ENCODE measurements around the gene AK4. TPM values are rescaled to one million over a fixed set of nuclear protein-coding genes. Genes with fewer than 3 reads are reported as not detected.
A peak's percentile ranks its signal among the peaks of the same experiment; 100 is the strongest.
"Not testable (repeated sequence)": the region's sequence is repeated elsewhere in the genome, so short reads cannot be mapped to it uniquely, and the experiment has no call there.

The AK4 gene
- total RNA-seq, 1 donor from 2014 or later, result 160 TPM

DNA sequence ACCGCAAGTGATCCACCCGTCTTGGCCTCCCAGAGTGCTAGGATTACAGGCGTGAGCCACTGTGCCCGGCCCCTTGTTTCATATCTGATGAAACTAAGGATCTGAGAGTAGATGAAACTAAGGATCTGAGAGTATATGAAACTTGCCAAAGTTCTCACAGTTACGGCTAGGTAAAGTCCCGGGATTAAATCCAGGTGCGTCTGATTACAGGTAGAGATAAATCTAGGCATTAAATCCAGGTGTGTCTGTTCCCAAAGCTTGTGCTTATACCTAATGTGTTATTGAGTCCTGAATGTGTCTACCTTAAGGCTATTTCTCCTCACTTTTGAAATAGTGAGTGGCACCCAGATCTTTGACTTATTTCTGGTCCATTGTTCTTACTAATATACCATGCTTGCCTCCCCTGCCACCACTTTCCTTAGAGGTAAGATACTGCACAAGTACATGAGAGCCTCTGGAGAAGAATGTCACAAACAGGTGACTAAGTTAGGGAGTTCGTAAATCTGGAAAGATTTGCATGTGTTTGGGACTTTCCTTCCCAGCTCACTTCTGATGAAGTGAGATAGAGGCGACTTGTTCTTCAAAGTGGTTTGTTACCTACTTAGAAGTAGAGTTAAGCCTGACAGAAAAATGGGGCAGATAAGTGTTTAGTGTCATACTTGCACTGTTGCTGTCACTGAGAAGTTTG lies 66.5 kb downstream of the AK4 start:
- no peak for DNase-seq (ENCODE audit: low spot score)

DNA sequence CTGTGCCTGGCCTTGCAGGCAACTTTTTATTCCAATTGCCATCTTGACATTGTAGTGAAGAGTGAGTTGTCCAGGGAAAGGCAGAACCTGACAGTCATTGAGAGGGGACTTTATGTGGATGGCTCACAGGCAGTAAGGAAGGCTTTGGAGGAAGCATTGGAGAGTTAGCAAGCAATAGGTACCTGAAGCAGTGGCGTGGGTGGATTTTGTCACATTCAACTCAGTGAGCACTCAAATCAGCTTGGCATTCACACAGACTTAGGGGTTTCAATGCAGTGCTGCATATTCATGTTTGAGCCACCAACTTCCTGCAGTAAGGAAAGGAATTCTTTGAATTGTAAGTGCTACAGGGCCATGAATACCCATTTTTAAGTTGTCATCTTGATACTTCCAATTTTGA lies 69.0 kb downstream of the AK4 start:
- no peak for DNase-seq (ENCODE audit: low spot score)

DNA sequence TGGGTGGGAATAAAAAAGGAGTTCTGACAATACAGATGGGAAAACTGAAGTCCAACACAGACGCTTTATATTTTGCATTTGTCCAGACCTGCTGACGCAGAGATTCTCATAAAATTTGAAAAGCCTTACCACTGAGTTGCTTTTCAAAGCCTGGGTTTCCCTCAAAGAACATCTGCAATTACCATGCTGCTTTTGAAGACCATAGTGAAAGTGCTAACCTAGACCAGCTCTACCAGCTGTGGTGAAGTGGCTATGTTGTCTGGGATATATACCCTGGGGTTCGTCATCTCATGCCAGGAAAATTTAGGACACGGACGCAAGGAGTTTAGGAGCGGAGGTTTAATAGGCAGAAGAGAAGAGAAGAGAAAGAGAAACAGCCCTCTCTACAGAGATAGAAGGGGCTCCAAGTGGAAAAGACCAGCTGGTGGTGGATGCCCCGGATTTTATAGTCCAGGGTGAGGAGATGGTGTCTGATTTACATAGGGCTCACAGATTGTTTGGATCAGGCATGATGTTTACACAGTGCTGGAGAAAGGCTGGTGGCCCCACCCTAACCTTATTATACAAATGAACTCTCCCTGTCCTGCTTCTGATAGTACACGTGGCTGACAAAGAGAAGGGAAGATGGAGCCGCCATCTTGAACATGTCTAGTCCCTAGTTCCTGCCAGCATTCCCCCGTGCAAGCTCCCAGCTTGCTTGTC lies 73.8 kb downstream of the AK4 start:
- no peak for DNase-seq (ENCODE audit: low spot score)

DNA sequence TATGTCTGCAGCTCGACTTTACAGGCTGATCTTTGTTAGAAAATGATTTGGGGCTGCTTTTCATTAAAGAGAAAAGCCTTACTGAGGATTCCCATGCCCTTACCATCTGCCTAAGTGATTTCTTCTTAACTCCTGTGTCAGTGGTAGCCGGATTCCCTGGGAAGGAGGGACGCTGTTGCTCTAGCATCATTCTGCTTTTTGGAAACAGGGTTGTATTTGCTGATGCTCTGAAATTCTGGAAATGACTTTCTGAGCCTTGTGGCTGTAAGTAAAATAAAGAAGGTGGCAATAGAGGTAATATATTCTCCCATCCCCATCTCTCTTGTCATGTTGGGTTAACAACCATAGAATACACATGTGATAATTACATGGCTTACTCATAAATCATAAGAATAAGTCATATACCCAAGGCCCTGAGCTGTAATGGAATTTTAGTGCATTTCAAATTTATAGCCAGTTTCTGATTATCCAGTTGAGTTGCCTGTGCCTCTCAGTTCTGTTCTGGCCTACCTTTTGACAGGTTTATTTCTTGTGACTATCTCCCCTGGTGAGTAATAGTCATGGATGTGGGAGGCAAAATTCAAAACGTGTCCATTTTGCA lies 74.4 kb downstream of the AK4 start:
- no peak for DNase-seq (ENCODE audit: low spot score)

DNA sequence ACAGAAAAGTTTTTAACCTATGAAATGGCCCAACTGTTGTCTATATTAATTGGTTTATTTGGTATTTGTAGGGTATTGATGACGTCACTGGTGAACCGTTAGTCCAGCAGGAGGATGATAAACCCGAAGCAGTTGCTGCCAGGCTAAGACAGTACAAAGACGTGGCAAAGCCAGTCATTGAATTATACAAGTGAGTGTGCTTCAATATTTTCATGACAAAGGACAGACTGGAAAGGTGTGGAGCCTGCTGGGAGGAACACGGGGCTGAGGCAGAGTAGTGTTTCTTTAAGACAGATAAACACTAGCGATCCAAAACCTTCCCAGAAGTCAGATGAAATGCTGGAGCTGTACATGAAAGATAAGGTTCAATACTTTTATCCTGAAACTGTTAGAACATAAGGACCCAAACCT lies 76.7 kb downstream of the AK4 start:
- DNase-seq (ENCODE audit: low spot score), result no peak

DNA sequence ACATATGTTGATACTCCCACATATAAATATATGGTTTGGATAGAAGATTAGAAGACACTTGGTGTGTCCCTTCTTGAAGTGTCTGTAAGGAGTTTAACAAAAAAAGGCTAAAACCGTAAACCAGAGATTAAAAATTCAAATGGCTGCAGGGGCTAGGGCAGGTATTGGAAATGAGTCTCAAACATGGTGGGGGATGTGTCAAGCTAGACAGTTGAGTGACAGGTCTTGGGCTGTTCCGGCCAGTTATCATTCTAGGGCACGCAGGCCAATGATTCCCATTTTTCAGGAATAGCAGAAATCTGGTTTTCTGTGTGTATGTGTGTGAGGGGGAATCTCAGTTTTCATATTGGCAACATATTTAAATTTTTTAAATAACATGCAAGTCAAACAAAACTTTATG lies 77.2 kb downstream of the AK4 start:
- no peak for DNase-seq (ENCODE audit: low spot score)

DNA sequence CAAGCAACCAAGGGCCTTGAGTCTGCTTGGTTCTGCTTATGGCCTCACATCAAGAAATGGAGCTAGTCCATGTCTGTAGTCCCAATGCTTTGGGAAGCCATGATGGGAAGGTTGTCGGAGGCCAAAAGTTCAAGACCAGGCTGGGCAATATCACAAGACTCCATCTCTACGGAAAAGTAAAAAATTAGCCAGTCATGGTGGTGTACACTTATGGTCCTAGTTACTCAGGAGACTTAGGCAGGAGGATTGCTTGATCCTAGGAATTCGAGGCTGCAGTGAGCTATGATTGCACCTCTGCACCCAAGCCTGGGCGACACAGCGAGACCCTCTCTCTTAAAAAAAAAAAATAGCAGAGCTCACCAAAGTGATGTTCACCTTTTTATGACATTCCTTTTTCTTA lies 81.2 kb downstream of the AK4 start:
- DNase-seq (ENCODE audit: low spot score), result no peak

DNA sequence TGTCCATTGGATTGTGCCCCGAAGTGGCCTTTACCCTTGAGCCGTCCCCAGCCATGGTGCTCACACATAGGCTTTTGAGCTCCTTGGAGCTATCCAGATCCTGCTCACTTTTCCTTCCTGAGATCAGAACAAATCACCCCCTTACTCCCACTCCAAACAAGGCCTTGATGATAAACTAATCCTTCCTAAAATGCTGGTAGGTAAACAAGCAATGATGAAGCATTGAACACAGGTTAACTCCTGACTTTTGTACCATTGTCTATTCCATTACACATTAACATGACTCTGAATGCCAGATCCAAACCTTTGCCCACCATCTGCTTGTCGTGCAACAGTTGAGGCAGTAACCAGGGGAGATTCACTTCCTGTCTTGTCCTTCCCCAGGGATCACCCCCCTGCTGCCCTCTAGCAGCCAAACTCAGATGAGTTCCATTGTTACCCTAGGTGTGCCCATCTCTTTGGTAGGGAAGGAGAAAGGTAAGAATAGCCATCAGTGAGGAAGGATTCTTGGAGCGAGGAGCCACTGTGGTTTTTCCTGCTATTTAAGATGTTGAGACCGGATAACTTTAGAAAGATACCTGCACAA lies 81.8 kb downstream of the AK4 start:
- no peak for DNase-seq (ENCODE audit: low spot score)

DNA sequence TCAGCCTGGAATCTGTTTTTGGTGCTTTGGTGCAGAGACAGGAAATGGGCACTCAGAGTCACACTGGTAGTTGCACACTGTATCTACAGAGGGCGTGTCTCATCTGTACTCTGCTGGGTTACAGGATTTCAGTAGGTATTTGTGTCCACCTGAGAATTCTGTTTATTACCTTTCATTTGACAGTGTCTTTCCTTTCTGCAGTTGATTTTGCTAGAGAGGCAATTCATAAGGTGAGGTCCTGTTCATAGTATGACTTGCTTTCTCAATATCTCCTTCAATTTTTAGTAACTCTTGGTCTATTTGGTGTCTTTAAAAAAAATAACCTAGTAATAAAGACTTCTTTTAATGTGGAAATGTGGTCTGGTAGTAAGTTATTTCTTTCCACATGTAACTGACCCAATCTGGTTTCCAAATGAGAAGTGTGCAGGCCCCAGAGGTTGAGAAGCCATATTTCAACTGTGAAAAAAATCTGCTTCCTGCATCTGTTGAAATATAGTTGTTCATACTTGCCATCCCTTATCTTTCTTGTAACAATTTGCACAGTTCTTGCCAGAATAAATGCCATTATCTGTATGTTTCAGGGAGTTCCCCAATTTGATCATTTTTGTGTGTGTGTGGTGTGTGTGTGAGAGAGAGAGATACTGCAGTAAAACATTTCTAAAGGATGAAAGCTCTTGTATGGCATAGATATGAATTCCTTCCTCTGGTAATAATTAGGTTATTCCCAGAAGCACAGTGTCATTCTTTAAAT lies 82.9 kb downstream of the AK4 start:
- no peak for DNase-seq (ENCODE audit: low spot score)

DNA sequence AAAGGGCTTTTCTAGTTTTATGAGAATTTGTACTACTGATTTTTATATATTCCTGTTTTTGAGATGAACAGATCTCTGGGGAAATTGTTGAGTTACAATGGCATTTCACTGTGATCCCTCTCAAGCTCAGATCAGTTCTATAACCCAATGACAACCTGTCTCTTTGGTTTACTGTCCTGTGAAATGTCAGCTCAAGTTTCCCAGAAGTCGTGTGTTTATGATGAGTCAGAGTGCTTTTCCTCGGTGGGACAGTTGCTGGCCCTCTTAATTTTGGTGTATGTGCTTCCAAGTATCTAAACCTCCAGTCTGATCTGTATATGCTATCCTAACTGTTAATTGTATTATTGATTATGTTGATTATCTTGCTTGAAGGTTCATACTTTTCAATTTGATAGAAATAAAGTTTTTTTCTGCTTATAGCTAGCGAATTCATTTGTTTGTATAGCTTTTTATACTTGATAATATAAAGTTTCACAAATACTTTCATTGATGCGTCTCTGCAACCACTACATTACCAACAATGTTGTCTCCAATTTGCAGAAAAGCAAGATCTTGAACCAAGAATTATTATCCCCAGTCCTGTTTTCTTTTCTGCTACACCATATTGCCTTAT lies 83.8 kb downstream of the AK4 start:
- no peak for DNase-seq (ENCODE audit: low spot score)

DNA sequence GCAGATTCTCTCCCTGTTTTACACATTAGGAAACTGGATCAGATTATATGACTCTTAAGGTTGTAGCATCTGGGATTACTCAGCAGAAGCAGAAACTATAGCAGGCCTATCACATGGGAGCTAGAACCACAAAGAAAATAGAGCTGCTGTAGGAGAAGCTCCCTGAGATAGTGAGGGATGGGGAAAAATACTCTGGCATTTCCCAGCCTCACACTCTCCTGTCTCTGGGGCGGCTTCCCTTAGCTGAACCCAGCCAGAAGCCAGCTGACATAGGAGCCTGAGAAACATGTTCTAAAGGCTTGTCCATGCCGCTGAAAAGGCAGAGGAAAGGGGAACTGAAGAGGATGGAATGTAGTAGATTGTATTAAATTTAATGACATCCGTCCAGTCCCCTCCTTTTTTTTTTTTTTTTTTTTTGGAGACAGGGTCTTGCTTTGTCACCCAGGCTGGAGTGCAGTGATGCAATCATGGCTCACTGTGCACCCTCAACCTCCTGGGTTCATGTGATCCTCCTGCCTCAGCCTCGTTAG lies 84.5 kb downstream of the AK4 start:
- DNase-seq (ENCODE audit: low spot score), result no peak

DNA sequence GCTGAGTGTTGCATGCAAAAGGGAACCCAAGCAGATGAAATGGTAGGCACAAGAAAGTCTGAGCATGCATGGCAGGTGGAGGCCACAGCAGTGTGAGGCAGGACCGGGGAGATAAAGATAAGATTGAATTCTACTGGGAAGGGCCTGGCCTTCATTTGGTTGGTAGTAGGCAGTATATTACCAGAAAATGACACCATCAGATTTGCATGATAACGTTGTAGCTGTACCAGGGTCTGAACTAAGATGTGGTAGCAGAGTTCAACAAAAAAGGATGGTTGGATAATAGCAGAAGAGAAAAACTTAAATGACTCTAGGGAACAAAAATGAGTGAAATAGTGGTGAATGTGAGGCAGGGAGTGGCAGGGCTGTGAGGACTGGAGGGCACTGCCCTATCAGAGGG lies 85.8 kb downstream of the AK4 start:
- DNase-seq (ENCODE audit: low spot score), result no peak

DNA sequence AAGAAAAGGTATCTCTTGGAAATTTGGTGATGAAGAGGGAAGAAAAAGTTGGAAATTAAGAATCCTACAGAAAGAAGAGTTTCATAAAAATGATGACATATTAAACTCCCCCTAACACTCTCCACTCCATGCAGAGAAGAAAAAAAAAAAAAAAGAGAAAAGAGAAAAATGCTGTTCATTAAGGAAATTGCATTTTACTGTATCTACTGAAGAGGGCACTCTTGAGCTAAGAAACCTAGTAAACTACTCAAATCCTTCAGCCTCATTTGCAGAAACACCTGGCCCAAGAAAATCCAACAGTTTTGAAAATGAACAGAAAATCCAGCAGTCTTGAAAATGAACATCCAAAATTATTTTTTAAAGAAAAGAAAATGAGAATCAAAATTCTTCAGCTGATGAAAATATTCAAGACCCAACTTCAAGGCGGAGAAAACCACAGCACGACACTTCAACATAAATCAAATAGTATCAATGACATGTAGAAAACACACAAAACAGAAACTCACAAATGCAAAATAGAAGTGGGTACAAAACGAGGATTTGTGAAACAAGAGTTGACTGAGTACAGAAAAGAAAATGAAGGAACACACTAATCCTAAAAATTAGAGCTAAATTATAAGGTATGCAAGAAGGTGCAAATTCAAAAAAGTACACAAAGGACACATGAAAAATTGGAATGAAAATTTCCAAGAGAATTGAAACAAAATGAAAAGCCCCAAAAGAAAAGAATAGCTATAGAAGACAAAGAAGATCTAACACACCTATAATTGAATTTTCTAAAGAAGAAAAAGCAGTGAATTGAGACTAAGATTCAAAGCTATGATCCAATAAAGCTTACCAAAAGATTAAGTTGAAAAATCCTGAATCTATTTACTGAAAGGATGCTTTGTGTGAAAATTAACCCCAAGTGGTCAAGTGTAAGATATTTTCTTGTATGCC lies 88.1 kb downstream of the AK4 start:
- no peak for DNase-seq (ENCODE audit: low spot score)

DNA sequence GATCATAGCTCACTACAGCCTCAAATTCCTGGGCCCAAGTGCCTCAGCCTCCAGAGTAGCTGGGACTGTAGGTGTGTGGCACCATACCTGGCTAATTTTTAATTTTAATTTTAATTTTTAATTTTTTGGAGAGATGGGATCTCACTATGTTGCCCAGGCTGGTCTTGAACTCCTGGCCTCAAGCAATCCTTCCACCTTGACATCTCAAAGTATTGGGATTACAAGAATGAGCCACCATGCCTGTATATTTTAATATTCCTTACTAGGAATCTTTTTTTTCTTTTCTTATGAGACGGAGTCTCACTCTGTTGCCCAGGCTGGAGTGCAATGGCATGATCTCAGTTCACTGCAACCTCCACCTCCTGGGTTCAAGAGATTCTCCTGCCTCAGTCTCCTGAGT lies 89.1 kb downstream of the AK4 start:
- DNase-seq (ENCODE audit: low spot score), result not testable (repeated sequence)

DNA sequence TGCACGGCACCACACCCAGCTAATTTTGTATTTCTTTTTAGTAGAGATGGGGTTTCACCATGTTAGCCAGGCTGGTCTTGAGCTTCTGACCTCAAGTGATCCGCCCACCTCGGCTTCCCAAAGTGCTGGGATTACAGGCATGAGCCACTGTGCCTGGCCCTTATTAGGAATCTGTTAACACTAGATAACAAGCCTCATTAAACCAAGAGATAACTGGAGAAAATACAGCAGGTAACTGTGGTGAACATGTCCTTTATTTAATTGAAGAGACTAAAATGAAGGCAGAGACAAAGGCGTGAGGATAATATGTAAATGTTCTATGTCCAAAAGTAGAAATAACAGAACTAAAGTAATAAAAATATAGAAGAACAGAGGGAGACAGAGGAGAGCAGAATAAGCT lies 89.5 kb downstream of the AK4 start:
- DNase-seq (ENCODE audit: low spot score), result no peak

DNA sequence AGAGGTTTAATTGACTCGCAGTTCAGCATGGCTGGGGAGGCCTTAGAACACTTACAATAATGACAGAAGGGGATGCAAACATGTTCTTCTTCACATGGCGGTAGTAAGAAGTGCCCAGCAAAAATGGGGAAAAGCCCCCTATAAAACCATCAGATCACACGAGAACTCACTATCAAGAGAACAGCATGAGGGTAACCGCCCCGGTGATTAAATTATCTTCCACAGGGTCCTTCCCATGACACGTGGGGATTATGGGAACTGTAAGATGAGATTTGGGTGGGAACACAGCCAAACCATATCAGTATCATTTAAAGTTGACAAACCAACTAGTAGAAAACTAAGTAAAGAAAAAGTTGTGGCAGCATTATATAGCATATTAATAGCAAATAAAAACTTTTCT lies 90.0 kb downstream of the AK4 start:
- DNase-seq (ENCODE audit: low spot score), result no peak

DNA sequence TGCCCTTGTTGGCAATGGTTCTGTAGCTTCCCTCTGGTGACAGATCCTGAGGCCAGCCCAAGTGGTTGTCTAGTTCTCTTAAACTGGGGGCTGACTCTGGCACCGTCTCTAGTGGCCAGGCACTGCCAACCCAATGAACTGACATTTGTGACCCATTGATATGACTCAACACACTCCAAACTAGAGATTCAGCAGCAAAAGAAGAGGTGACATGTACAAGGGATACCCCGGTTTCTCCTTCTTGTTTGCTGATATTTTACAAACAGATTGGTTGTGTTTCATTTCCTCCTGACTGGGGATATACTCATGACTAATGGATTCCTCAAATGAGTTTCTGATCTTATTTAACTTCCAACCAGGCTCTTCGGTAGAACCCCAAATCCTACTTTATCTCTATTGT lies 95.5 kb downstream of the AK4 start:
- DNase-seq (ENCODE audit: low spot score), result no peak

DNA sequence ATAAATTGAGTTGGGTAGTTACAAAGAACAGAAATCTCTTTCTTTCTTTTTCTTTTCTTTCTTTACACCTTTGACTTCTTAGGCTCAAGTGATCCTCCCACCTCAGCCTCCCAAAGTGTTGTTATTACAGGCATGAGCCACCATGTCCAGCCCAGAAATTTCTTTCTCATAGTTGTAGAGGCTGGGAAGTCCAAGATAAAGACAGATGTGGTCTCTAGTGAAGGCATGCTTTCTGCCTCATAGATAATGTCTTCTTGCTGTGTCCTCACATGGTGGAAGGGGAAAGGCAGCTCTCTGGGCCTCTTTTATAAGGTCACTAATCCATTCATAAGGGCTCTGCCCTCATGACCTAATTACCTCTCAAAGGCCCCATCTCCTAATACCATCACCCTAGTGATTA lies 97.3 kb downstream of the AK4 start:
- DNase-seq (ENCODE audit: low spot score), result no peak

DNA sequence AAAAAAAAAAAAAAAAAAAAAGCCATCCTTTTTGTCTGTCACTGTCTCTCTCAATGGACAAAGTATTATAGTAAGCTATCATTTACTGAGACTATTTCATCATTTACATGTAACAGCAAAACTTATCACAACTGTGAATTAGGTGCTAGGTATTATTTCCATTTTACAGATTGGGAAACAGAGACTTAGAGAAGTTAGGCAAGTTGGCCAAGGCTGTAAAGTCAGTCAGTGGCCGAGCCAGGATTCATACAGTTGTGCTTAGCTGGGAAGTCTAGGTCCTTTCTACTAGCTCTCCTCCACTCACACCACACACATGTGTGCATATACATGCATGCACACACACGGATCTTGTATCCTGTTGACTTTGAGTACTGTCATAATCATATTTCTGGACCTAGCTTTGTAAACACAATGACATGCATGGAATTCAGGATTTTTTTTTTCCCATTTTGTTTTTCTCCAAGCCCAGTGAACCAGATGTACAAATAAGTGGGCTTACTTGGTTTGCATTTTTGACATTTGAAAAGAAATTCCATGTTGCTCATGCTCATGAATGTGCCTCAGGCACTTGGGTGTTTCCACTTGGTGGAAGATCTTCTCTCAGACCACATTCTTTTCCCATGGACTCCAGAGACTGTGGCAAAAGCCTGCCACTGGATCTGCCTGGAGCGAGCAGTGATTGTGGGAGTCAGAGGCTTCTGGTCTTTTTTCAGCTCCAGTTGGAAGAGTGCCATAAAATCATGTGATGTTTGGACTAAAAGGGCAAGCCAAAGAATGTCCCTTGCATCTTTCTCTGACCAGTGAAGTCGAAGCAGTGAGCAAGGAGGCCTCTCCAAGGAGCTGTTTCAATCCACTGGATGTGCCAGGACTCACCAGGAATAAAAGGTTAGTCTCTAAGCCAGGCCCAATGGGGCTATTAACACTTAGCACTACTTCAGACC lies 99.7 kb downstream of the AK4 start:
- peak; percentile 15 for DNase-seq (ENCODE audit: low spot score)

Measured in mucosa of gallbladder (tissue), 1 donor.